ENCODE data around the gene CWC27.
A peak's percentile ranks its signal among the peaks of the same experiment; 100 is the strongest.

Gene CWC27

GRCh38 chr5:65010841-65011240, 242.1 kb downstream of the CWC27 start:
- no peak for DNase-seq

DNA sequence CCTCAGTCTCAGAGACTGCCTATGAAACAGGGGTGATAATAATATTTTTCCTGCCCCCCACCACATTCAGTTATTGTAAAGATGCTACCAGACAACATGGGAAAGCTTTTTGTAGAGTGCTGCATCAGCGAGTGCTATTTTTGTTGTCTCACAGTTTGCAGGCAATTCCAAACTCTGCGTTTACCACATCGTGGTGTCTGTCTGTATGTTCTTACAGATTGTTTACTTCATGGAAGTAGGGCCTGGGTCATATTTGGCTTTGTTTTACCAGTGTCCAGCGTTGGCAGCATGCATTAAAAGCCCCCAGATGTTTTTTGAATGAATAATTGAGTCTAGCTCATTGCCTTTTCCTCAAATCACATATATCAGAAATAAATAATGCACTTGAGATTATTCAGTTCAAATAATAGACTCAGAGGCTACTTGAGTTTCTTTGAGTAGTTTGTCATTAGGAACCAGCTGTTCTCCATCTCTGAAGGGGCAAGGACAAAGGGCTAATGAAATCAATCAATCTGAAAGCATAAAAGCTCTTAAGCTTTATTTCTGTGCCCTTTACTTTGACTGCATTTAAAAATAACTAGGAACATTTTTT, 243.7 kb downstream of the CWC27 start:
- DNase-seq = no peak

GRCh38 chr5:65013166-65013565, 244.4 kb downstream of the CWC27 start:
- no peak for DNase-seq

- no peak for DNase-seq
These were observed 246.0 kb downstream of the CWC27 start for GRCh38 chr5:65014769-65015168.

GRCh38 chr5:65015767-65016166, 247.0 kb downstream of the CWC27 start:
- DNase-seq = no peak

- no peak for DNase-seq
These were observed 248.9 kb downstream of the CWC27 start for GRCh38 chr5:65017636-65018035.

- DNase-seq = no peak
These were observed 250.0 kb downstream of the CWC27 start for GRCh38 chr5:65018763-65019162.

GRCh38 chr5:65020492-65020891, 251.8 kb downstream of the CWC27 start:
- DNase-seq = no peak

DNA sequence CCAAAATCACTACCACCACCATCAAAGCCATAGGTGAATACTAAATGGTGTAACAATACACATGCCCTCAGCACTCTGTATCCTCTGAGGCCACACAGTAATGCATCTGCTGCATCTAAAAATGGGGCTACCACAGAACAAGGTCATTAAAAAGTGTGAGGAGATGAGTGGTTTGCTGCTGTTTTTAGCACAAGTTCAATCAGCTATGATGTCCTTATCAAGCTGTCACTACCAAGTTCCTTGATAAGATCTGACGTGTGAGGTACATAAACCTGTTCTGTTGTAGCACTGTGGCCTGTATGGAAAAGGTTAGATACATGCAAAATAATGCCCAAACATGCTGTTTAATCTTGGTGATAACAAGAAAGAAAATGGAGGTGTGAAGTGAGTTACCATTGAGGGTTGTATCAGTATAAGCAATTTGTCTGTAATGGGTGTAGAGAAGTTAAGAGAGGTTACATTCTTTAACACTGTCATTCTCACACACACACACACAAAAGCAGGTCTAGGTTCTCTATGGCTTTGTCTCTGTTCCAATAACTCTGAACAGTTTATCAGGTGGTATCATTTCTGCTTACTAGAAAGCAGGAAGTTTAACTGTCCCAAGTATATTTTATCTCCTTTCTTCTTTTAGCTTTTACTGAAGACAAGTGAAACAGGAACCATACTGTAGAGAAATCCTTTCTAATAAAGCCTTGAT, 252.9 kb downstream of the CWC27 start:
- no peak for DNase-seq

DNA sequence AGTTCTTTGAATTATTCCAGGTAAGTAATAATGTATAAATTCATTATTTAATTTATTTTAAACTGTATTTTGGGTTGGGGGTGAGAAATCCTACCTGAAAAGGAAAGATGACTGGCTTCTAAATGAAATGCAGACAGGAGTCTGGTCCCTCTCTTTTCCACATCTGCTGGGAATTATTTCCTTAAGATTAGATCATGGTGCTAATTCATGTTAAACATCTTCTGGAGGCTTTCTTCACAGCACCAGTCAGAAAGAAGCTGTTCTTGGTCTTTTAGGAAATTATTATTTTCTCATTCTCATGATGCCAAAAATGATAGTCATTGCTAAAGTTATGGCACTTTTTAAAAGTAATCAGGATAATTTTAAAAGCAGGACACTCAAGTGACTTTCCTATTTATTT, 254.2 kb downstream of the CWC27 start:
- no peak for DNase-seq

- DNase-seq = no peak
These were observed 256.0 kb downstream of the CWC27 start for GRCh38 chr5:65024681-65025080.

DNA sequence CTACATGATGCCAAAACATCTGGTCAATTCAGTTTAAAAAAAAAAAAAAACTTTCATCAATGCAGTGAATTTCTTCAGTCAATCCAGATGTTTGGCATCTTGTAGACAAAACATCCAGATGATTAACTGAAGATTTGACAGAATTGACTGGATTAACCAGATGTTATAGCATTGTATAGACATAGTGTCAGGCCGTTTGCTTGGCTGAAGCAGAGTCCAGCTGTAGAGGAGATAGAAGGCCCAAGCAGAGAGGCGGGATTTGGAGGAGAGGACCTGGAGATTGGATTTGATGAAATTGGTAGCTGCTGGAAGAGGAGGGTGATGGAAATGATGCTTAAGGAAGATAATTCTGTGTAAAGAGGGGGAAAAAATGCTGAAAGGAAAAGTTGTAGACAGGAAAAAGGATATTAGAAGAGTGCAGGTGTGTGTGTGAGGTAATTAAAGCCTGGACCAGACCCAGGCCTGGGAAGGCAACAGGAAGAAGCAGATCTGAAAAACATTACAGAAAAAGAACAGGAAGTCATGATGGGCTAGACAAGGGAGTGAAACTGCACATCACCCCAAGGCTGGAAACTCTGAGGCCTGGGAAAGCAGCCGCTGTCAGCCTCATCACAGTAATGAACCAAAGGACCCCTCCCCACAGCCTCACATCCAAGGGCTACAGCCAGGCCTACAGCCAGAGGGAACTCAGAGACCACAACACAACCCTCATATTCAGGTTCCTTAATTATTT, 258.3 kb downstream of the CWC27 start:
- no peak for DNase-seq

- no peak for DNase-seq
These were observed 260.4 kb downstream of the CWC27 start for GRCh38 chr5:65029178-65029577.

DNA sequence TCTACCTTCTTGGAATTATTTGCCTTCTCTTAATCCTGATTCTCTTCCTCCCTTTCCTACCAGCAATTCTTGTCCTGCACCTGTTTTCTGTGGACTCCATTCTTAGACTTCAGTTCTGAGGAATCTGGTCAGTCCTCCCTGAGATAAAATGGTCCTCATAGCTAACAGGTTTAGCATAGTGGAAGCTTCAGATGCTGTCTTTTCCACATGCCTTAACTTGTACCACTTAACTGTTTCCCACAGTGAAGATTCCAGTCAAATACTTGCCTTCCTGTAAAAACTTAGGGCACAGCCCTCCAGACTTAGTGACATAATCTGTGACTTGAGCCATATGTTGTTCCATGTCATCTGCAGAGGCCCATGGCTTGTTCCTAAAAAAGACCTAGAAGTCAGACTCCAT, 261.3 kb downstream of the CWC27 start:
- DNase-seq = no peak

DNA sequence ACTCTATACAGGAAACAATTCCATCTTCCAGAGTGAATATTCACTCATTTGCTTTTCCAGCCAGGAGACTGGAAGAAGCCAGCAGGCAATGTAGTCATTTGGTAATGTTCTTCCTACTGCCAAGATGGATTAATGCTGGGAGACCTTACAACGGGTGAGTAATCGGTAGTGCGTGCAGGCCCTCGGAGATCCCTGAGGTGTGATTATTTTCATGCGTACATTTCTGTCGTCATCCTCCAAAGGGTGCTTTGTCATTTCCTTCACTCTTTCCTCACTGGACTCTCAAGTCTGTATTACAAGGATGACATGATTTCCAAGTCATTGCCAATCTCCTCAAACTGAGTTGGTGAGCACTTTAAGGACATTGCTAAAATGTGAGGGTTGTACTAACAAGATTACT, 263.5 kb downstream of the CWC27 start:
- DNase-seq = no peak

GRCh38 chr5:65034029-65034812, 265.5 kb downstream of the CWC27 start:
- peak; percentile 40 for DNase-seq

- DNase-seq = peak; percentile 65
These were observed 266.1 kb downstream of the CWC27 start for GRCh38 chr5:65034813-65035209.

DNA sequence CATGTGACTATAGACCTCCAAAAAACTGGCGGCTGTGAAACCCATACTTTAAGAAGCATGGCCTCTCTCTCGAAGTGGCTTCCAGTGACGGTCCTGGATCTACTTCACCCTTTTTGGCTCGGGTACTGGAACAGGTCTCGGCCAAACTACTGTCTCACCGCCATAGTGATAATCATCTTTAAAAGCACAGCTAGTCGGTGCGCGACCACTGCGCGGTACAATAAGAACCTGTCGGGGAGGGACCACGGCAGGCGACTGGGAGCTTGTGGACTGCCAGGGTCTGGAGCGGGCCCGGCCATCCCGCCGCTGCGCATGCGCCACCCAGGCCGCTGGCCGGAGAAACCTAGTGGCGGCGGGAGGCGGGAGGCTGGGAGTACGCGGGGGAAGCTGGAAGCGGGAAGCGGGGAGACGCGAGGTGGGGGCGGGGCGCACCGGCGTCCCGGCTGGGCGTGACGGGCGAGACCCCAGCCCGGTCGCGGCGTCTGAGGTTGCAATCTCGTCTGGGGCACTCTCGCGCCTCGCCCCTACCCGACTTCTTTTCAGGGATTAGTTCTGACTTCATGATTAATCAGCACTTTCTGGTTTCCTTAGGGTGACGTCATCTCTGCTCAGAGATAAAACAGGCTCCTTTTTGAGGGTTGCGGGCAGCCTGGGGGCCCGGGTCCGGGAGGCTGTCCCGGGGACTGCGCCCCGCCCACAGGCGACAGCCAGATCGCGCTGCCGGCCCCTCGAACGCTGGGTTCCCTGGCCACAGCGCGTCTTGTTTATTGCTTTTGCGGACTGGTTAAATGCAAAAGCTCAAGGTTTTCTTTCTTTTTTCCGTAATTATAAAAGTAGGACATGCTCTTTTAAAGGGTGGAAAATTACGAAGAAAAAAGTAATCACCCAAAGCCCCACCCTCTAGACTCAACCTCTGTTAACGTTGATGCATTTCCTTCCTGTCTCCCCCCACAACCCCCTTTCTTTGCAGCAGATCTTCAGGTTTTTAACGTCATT, 266.8 kb downstream of the CWC27 start:
- DNase-seq = peak; percentile 67

DNA sequence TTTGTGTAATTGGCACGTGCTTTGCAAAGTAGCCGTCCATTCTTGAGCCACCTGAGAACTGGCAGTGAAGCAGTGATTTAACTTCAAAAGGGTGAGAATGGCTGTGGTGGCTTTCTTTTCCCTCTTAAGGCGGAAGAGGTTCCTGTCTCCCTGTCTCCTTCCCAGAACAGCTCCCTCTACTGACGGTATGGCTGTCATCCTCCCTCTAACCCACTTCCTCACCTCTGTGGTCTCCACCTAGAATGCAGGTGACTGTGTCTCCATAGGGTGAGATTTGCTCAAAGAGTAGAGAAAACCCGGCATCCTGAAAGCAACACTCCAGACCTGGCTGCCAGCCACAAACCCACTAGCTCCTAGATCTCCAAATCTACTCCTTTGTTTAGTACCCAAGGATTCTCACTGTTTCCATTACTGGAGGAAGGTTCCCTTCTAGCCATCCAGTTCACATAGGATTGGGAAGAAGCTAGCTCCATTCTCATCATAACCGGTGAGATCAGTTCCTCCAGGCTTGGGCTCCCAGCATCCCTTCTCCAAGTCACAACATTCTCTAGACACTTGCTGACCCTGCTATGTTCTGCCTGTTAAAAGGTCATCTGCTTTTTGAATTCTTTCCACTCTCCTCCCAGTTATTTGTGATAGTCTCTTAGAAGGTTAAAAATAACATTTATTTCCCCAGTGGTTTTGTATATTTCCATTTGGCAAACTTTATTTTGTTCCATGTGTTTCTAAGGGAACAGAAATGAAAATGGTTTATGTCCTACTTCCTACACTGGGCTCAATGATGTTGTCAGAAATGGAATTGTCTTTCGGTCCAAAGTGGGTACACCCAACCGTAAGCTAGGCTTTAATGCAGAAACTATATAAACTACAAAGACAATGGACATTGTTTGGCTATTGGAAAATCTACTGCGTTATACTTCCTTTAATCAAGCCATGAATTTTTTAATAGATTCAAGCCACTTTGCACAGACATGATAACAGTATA, 269.4 kb downstream of the CWC27 start:
- DNase-seq = no peak

DNA sequence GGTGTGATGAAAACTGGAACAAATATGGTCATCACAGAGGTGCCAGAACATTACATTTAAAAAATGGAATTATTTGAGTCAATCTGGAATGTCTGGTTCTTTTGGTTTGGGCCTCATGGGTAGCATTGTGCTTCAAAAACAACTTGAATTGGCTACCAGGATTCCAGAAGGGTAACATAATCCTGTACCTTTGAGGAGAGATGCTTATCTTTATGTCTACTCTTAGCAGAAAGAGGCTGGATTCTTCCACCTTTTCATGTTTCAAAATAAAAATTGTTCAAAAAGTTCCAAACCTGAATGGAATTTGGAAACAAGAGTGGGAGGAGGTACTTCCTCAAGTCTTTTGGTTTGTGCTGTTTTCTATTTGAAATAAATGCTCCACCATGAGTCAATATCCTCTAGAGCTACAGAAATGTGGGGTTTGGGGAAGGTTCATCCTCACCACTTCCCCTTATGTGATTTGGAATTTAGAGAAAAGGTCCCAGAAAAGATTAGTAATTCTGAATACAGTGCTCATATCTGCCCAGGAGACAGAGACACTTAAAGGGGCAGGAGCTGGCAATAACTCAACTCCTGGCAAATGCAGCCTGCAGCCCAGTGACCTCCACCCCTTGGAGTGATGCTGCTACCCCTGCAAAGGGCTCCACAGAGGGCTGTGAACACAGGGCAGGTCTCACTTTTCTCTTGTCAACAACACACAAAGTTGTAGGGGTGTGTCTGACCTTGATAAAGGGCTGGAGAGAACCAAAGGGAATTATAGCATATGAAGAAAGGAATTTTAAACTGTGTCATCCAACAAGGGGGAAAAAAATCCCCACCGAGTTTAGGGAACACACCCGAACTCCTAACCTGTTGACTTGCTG, 272.8 kb downstream of the CWC27 start:
- no peak for DNase-seq

Data from NCI-H526 treated with DMSO at 0.1 percent for 48 hours (cell line).